ENCODE measurements around the gene PRKN.
"Not testable (repeated sequence)": the region's sequence is repeated elsewhere in the genome, so short reads cannot be mapped to it uniquely, and the experiment has no call there.

Gene PRKN

DNA sequence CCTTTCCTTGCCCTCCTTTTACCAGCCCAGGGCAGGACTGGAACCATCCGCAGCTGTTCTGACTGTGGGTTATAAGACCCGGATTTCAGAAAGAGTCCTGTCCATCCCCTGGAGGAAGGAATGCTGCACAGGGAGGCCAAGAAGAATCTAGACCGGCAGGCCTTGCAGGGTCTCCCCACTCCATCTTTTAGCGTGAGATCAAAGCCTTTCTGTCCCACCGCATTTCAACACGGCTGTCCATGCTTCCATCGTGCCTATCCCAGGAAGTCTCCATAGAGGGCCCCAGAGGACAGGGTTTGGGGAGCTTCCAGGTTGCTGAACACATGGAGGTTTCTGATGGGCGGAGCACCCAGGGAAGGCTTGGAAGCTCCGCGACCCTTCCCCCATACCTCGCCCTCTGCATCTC is 1374.4 kb downstream of the PRKN start:
- Mint-ChIP-seq H3K4me3 (no peak overlapping the region), H3K4me1 (ENCODE audit: low read depth) (no peaks in the 10 kb centered on the region), H3K9me3 (ENCODE audit: low read depth) (no peaks in the 10 kb centered on the region), H3K27me3 (no peaks in the 10 kb centered on the region), H3K27ac (no peak overlapping the region), H3K36me3 (no peaks in the 10 kb centered on the region)

DNA sequence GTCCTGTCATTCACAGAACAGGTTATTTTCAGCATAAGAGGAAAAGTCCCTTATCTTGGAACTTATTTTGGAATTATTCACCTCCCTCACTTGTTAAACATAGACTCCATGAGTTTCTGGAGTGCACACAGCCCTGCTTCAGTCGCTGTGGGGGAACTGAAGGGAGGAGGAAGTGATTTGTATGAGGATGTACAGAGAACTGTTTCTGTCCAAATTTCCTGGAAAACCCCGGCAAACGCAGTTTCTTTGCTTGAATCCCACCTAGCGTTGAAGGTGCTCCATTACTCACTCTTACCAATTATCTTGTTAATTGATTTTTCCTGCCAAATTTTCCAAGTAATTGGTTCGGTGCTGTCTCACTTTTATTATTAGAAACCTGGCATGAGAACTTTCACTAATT is 1375.7 kb downstream of the PRKN start:
- H3K4me3 Mint-ChIP-seq, result no peak overlapping the region
- no peaks in the 10 kb centered on the region for H3K27me3 Mint-ChIP-seq
- no peaks in the 10 kb centered on the region for H3K9me3 Mint-ChIP-seq (ENCODE audit: low read depth)
- no peak overlapping the region for H3K27ac Mint-ChIP-seq
- H3K4me1 Mint-ChIP-seq (ENCODE audit: low read depth), result no peaks in the 10 kb centered on the region
- H3K36me3 Mint-ChIP-seq, result no peaks in the 10 kb centered on the region

DNA sequence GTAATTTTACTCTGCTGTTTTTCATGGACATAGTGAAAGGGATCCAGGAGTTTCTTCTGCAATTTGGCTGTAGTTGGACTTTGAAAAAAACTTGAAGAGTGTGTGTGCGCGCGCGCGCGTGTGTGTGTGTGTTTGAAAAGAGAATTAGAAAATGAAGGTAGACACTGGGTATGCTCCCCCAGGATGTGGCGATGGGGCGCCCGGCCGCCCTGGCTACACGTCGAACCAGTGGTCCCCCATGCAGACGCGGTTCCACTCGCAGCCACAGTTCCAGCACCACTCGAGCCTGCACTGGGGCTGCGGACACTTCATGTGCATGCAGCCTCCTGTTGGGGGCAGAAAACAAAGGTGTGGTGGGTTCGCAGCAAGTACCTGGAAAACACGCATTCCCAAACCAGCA is 1377.7 kb downstream of the PRKN start:
- H3K9me3 Mint-ChIP-seq (ENCODE audit: low read depth), result no peaks in the 10 kb centered on the region
- H3K4me3 Mint-ChIP-seq, result no peak overlapping the region
- H3K27ac Mint-ChIP-seq, result no peak overlapping the region
- H3K36me3 Mint-ChIP-seq, result no peaks in the 10 kb centered on the region
- H3K27me3 Mint-ChIP-seq, result no peaks in the 10 kb centered on the region
- H3K4me1 Mint-ChIP-seq (ENCODE audit: low read depth), result no peaks in the 10 kb centered on the region

DNA sequence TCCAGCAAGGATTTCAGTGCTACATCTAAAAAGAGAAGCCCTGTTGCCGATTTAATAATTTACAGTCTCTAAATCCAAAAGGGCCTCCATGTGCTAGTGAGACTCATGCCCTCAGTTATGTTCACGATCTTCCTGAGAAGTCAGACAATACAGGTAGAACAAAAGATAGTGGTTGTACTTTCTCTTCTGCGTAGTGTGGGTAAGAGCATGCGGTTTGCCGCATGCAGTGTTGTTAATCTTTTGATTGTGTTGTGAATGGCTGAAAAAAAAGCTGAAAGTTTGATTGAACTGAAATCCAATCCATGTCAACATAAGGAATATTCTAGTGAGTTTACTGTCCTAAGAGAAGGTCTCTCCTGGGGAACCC is 1379.0 kb downstream of the PRKN start:
- H3K27ac Mint-ChIP-seq, result no peak overlapping the region
- no peak overlapping the region for H3K4me3 Mint-ChIP-seq
- no peaks in the 10 kb centered on the region for H3K36me3 Mint-ChIP-seq
- no peaks in the 10 kb centered on the region for H3K4me1 Mint-ChIP-seq (ENCODE audit: low read depth)
- H3K9me3 Mint-ChIP-seq (ENCODE audit: low read depth), result no peaks in the 10 kb centered on the region
- no peaks in the 10 kb centered on the region for H3K27me3 Mint-ChIP-seq

DNA sequence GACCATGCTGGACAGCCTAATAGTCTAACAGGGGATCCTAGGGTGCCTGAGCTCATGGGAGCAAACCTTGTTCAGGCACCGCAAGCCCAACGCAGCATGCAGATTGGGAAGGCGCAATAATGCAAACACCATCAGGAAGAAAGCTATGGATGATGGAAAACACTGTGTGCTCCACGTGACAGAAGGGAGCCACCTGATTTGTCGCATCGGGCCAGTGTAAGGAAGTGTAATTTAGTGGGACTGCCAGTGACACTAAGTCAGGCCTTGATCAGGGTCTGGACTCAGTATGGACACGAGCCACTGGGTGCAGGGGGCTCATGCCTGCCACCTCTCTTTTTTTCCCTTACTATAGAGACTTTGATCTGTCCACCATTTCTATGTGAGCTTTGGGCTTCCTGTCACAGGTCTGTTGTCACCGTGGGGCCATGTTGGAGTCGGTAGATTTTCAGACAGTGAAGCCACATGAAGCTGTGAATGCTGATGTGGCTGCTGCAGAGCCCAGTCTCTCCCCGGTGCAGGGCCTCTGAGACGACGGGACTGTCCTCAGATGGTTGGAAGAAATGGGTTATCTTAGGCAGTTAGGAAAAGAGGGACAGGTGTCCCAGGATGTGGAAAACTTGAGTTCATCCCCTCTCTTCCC is 1379.5 kb downstream of the PRKN start:
- no peaks in the 10 kb centered on the region for H3K9me3 Mint-ChIP-seq (ENCODE audit: low read depth)

DNA sequence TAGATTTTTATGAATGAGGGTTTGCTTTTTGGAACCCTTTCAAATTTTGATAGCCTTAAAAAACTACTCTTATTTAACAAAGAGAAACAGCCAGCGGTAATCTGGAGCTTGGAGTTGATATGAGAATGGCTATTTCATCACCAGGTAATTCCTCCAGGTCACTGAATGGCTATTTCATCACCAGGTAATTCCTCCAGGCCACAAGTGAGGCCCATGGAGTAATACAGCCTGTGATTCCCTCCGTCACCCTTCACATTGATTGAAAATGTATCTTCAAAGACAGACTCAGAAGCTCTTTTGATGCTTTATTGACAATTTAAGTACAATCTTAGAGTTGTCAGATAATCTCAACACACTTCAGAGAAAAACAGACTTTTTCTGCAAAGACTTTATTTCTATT is 1380.4 kb downstream of the PRKN start:
- H3K27me3 Mint-ChIP-seq, result no peaks in the 10 kb centered on the region
- no peak overlapping the region for H3K4me3 Mint-ChIP-seq
- H3K4me1 Mint-ChIP-seq (ENCODE audit: low read depth), result no peaks in the 10 kb centered on the region
- no peaks in the 10 kb centered on the region for H3K9me3 Mint-ChIP-seq (ENCODE audit: low read depth)
- no peaks in the 10 kb centered on the region for H3K36me3 Mint-ChIP-seq
- no peak overlapping the region for H3K27ac Mint-ChIP-seq

More for the DNA sequence above, 1379.5 kb downstream of the PRKN start:
- Mint-ChIP-seq H3K36me3 (no peaks in the 10 kb centered on the region), H3K4me3 (no peak overlapping the region), H3K27ac (no peak overlapping the region), H3K27me3 (no peaks in the 10 kb centered on the region), H3K4me1 (ENCODE audit: low read depth) (no peaks in the 10 kb centered on the region)

- no peak overlapping the region for H3K4me3 Mint-ChIP-seq
- H3K27ac Mint-ChIP-seq, result no peak overlapping the region
- no peaks in the 10 kb centered on the region for H3K27me3 Mint-ChIP-seq
- H3K36me3 Mint-ChIP-seq, result no peaks in the 10 kb centered on the region
- no peaks in the 10 kb centered on the region for H3K4me1 Mint-ChIP-seq (ENCODE audit: low read depth)
- no peaks in the 10 kb centered on the region for H3K9me3 Mint-ChIP-seq (ENCODE audit: low read depth)
These were observed 1380.8 kb downstream of the PRKN start for GRCh38 chr6:161346717-161347116.

GRCh38 chr6:161344626-161345025 is 1382.9 kb downstream of the PRKN start:
- Mint-ChIP-seq H3K27ac (no peak overlapping the region), H3K4me3 (no peak overlapping the region), H3K27me3 (no peaks in the 10 kb centered on the region), H3K9me3 (ENCODE audit: low read depth) (no peaks in the 10 kb centered on the region), H3K36me3 (no peaks in the 10 kb centered on the region), H3K4me1 (ENCODE audit: low read depth) (no peaks in the 10 kb centered on the region)

DNA sequence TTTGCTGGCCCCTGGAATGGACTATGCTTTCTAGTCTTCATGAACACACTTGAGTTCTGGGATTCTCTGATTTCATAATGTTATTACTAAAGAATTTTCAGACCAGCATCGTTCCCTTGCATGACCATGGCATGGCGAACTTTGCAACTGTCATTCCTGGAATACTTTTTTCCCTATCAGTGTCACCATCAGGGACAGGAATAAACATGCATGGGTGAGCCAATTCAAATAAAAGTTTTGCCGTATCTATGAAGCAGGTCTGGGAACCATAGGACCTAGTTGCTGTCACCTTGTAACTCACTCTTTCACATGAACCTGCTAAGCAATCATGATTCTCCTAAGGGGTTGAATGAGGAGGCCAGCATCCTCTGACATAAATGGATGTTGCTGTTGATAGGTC is 1385.5 kb downstream of the PRKN start:
- Mint-ChIP-seq H3K4me1 (ENCODE audit: low read depth) (no peaks in the 10 kb centered on the region), H3K36me3 (no peaks in the 10 kb centered on the region), H3K4me3 (no peak overlapping the region), H3K27me3 (no peaks in the 10 kb centered on the region), H3K27ac (no peak overlapping the region), H3K9me3 (ENCODE audit: low read depth) (no peaks in the 10 kb centered on the region)

DNA sequence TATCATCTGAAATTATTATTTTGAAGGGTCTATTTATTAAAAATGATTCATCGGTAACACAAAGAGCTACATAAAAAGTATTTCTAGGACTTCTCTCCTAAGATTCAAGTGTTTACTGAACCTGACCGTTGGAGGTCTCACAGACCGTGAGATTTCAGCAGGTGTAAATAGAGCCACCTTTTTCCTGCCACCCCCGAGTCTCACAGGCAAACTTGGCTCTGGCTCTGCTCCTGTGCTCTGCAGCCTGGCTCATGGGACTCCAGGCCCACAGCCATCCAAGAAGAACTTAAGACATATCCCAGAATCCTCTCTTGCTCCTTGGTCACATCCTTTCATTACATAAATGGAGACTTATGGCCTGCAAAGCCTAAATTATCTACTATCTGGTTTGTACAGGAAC is 1385.9 kb downstream of the PRKN start:
- H3K4me1 Mint-ChIP-seq (ENCODE audit: low read depth), result no peaks in the 10 kb centered on the region
- H3K27me3 Mint-ChIP-seq, result no peaks in the 10 kb centered on the region
- no peaks in the 10 kb centered on the region for H3K9me3 Mint-ChIP-seq (ENCODE audit: low read depth)
- H3K36me3 Mint-ChIP-seq, result no peaks in the 10 kb centered on the region
- H3K27ac Mint-ChIP-seq, result no peak overlapping the region
- H3K4me3 Mint-ChIP-seq, result no peak overlapping the region

DNA sequence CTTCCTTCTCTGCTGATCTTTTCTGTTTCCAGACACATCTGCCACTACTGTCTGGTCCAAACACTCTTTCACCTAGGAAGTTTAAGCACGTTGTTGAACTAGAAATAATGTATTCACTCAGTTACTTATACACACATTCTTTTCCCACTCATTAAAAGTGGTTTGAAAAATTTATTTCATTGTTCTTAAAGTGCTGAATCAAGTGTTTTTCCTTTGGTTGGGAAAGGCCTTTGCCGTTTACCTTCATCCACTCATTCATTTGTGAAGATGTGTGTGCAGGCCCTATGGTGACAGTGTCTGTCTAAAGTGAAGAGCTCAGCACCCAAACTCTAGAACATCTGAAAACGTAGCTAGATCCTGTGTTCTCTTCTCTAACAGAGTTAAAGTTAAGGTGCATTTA is 1389.6 kb downstream of the PRKN start:
- Mint-ChIP-seq H3K4me1 (ENCODE audit: low read depth) (no peaks in the 10 kb centered on the region), H3K27me3 (no peaks in the 10 kb centered on the region), H3K9me3 (ENCODE audit: low read depth) (no peaks in the 10 kb centered on the region), H3K27ac (no peak overlapping the region), H3K36me3 (no peaks in the 10 kb centered on the region), H3K4me3 (no peak overlapping the region)

- no peaks in the 10 kb centered on the region for H3K9me3 Mint-ChIP-seq (ENCODE audit: low read depth)
- H3K27ac Mint-ChIP-seq, result no peak overlapping the region
- H3K36me3 Mint-ChIP-seq, result no peaks in the 10 kb centered on the region
- H3K4me3 Mint-ChIP-seq, result no peak overlapping the region
- H3K4me1 Mint-ChIP-seq (ENCODE audit: low read depth), result no peaks in the 10 kb centered on the region
- H3K27me3 Mint-ChIP-seq, result no peaks in the 10 kb centered on the region
These were observed 1391.1 kb downstream of the PRKN start for GRCh38 chr6:161336479-161336878.

DNA sequence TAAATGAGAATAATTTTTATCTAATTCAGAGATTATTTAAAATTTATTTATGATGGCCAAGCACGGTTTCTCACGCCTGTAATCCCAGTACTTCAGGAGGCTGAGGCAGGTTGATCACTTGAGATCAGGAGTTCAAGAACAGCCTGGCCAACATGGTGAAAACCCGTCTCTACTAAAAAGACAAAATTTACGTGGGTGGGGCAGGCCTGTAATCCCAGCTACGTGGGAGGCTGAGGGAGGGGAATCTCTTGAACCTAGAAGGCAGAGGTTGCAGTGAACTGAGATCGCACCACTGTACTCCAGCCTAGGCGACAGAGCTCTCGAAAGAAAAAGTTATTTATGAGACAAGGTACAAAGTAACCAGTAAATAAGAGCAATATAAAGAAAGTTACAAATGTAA is 1394.2 kb downstream of the PRKN start:
- H3K4me1 Mint-ChIP-seq (ENCODE audit: low read depth), result no peaks in the 10 kb centered on the region
- no peaks in the 10 kb centered on the region for H3K27me3 Mint-ChIP-seq
- no peak overlapping the region for H3K27ac Mint-ChIP-seq
- H3K4me3 Mint-ChIP-seq, result no peak overlapping the region
- no peaks in the 10 kb centered on the region for H3K36me3 Mint-ChIP-seq
- H3K9me3 Mint-ChIP-seq (ENCODE audit: low read depth), result no peaks in the 10 kb centered on the region

GRCh38 chr6:161331402-161332081 is 1396.0 kb downstream of the PRKN start:
- not testable (repeated sequence) for H3K4me1 Mint-ChIP-seq (ENCODE audit: low read depth); H3K27me3 Mint-ChIP-seq; H3K4me3 Mint-ChIP-seq; H3K36me3 Mint-ChIP-seq; H3K9me3 Mint-ChIP-seq (ENCODE audit: low read depth); H3K27ac Mint-ChIP-seq

DNA sequence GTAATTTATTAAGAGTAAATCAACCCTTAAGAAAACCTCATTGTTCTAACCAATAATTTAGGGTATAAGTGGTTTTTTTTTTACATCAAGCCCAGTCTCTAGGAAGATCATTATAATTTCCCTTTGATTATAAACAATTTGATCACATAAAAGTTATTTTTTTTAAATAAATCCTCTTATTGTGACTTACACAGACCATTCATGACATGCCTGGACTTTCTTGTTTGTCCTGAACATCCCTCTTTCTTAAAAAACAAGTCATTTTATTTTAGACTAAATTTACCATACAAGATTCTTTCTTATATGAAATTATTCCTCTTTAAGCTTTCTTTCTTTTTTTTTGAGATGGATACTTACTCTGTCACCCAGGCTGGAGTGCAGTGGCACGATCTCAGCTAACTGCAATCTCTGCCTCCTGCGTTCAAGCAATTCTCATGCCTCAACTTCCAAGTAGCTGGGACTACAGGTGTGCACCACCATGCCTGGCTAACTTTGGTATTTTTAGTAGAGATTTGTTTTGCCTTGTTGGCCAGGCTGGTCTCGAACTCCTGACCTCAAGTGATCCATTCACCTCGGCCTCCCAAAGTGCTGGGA is 1400.1 kb downstream of the PRKN start:
- no peaks in the 10 kb centered on the region for H3K4me1 Mint-ChIP-seq (ENCODE audit: low read depth)

GRCh38 chr6:161319231-161319630 is 1408.3 kb downstream of the PRKN start:
- H3K4me1 Mint-ChIP-seq (ENCODE audit: low read depth), result no peaks in the 10 kb centered on the region
- peaks cover 3% of the 10 kb centered on the region for H3K9me3 Mint-ChIP-seq (ENCODE audit: low read depth)
- H3K27me3 Mint-ChIP-seq, result peaks cover 3% of the 10 kb centered on the region
- H3K4me3 Mint-ChIP-seq, result no peak overlapping the region
- H3K27ac Mint-ChIP-seq, result no peak overlapping the region
- no peaks in the 10 kb centered on the region for H3K36me3 Mint-ChIP-seq

More for the DNA sequence above, 1400.1 kb downstream of the PRKN start:
- H3K27ac Mint-ChIP-seq, result no peak overlapping the region
- H3K36me3 Mint-ChIP-seq, result no peaks in the 10 kb centered on the region
- no peaks in the 10 kb centered on the region for H3K9me3 Mint-ChIP-seq (ENCODE audit: low read depth)
- H3K27me3 Mint-ChIP-seq, result peaks cover 1% of the 10 kb centered on the region
- no peak overlapping the region for H3K4me3 Mint-ChIP-seq

Measured in activated naive CD8-positive, alpha-beta T cell (primary cell).